HG02981 (cell line): ENCODE data around the gene GPN2.
A peak's percentile ranks its signal among the peaks of the same experiment; 100 is the strongest.

Source experiments
- ATAC-seq: cut with Tn5 transposase; IDR thresholded peaks from one replicate; pipeline ENCODE4 v1.9.1; 2021; ENCODE audit warnings: mild to moderate bottlenecking, moderate library complexity; ENCODE audit not compliant: unreplicated experiment

The GPN2 gene

GRCh38 chr1:26889551-26890466, at the start of gene GPN2:
Gene GPN2, minus strand, starts transcription at chr1:26890283. Its CDS starts 187 bp downstream, at chr1:26890096.
- ATAC-seq: peak; percentile 88

DNA sequence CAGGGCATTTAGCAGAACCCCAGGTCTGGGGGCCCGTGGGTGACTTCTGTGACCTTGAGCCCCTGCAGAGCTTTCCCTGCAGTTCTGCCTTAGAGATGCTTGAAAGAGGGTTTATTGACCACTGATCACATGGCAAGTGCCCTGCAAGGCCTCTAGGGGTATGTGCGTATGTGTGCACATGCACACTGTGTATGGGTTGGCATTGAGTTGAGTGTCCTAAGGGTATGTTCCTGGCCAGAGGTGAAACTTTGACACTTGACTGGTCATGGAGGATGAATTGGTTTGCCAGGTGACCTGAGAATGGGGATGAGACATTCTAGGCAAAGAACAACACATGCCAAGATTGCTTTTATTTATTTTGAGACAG, 48.6 kb upstream of the GPN2 start:
- ATAC-seq: no peak

GRCh38 chr1:26938004-26938658, 48.0 kb upstream of the GPN2 start:
- ATAC-seq: no peak

- no peak for ATAC-seq
Observed at GRCh38 chr1:26936823-26937222, 46.7 kb upstream of the GPN2 start.

DNA sequence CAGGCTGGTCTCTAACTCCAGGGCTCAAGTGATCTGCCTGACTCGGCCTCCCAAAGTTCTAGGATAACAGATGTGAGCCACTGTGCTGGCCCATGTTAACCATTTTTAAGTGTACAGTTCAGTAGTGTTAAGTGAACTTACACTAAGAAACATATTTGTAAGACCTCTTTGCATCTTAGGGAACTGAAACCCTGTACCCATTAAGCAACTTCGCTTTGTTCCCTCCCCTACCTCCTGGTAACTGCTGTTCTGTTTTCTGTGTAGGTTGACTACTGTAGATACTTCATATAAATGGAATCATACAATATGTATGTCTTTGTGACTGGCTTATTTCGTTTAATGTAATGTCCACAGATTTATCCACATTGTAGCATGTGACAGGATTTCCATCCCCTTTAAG, 42.4 kb upstream of the GPN2 start:
- no peak for ATAC-seq

- ATAC-seq: no peak
Observed at GRCh38 chr1:26923711-26924110, 33.6 kb upstream of the GPN2 start.

GRCh38 chr1:26922901-26923300, 32.8 kb upstream of the GPN2 start:
- no peak for ATAC-seq

GRCh38 chr1:26922431-26922729, 32.3 kb upstream of the GPN2 start:
- ATAC-seq: no peak

- ATAC-seq: peak; percentile 93
Observed at GRCh38 chr1:26921540-26922430, 31.7 kb upstream of the GPN2 start, which contains the start of gene NUDC. Gene NUDC, plus strand, starts transcription at chr1:26921743. Its CDS starts 106 bp downstream, at chr1:26921849.

DNA sequence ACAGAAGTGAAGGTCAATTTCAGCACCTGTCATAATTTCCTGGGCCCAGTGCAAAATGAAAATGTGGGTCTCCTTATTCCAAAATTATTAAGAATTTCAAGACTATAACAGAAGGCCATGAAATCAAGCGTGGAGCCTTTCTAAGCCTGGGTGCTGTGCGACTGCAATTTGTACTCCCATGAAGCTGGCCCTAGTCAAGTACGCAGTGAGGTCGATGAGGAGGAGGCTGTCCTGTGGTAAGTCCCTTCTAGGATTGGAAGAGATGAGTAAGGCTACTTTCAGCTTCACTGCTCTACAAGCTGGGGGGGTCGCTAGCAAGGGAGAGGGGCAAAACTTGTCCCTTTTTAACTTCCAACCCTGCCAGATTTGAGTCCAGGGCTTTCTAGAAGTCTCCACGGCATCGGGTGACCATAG, 31.1 kb upstream of the GPN2 start:
- peak; percentile 15 for ATAC-seq

GRCh38 chr1:26915204-26915842, 25.2 kb upstream of the GPN2 start:
- ATAC-seq: no peak

- no peak for ATAC-seq
Observed at GRCh38 chr1:26913754-26914619, 23.9 kb upstream of the GPN2 start, which contains the start of gene NR0B2. Gene NR0B2, minus strand, starts transcription at chr1:26913975. Its CDS starts 35 bp downstream, at chr1:26913940.

DNA sequence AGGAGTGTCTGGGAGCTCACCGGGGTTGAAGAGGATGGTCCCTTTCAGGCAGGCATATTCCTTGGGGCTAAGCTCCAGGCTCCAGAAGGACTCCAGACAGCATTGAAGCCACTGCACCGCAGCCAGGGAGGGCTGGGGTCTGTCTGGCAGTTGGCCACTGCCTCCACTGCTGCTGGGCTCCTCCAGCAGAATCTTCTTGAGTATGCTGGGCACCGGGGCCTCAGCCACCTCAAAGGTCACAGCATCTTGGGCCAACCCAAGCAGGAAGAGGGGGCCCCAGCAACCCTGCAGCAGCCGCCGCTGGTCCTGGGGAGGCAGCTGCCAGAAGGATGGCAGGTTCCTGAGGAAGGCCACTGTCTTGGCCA, 23.3 kb upstream of the GPN2 start:
- ATAC-seq: no peak

GRCh38 chr1:26912147-26912490, 22.0 kb upstream of the GPN2 start:
- no peak for ATAC-seq

GRCh38 chr1:26911399-26912146, 21.5 kb upstream of the GPN2 start:
- no peak for ATAC-seq

GRCh38 chr1:26910343-26911160, 20.5 kb upstream of the GPN2 start:
- ATAC-seq: no peak

DNA sequence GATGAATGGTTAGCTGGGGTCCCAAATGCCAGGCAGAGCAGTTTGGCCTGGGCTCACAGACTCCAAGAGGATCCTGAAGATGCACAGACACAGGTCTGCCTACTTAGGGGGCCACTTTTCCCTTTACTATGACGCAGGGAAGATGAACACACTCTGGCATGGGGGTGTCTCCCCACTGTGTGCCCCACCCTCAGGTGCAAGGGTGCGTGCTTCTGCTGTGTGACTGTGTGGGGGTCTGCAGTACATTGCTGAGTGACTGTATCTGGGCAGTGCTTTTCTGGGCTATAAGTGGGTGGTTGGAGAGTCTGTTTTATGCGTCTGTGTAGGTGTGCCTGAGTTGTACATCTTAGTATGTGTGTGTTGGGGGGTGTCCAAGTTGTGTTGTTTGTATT, 19.9 kb upstream of the GPN2 start:
- no peak for ATAC-seq
